GM23248 (cell line): ENCODE data around the gene NEUROD1. TPM values are rescaled to one million over a fixed set of nuclear protein-coding genes. Genes with fewer than 3 reads are reported as not detected.

Experiments used
- DNase-seq: peaks from one replicate; pipeline ENCODE4 v3.0.0-alpha.2; 2015
- H2AFZ ChIP-seq: fragments of 200-600 bp; sonication (generic); 2 replicates; pipeline ENCODE4 v1.6.1; 2016; ENCODE audit warnings: antibody characterized with exemption
- H3F3A ChIP-seq: fragments of 200-600 bp; sonication (generic); 2 replicates; pipeline ENCODE4 v1.6.1; 2016; ENCODE audit warnings: mild to moderate bottlenecking, antibody characterized with exemption, mixed run types; ENCODE audit not compliant: insufficient read depth
- H3K27ac ChIP-seq: fragments of 200-600 bp; sonication (generic); 2 replicates; pipeline ENCODE4 v1.5.1; 2016; ENCODE audit warnings: mild to moderate bottlenecking
- H3K27me3 ChIP-seq: fragments of 200-600 bp; sonication (generic); replicated peaks from 2 replicates; pipeline ENCODE4 v1.6.1; 2016; ENCODE audit warnings: mild to moderate bottlenecking; ENCODE audit not compliant: insufficient read depth
- H3K36me3 ChIP-seq: fragments of 200-600 bp; sonication (generic); 2 replicates; pipeline ENCODE4 v1.6.1; 2016; ENCODE audit warnings: low read depth, mild to moderate bottlenecking
- H3K4me1 ChIP-seq: fragments of 200-600 bp; sonication (generic); 2 replicates; pipeline ENCODE4 v1.6.1; 2016; ENCODE audit warnings: mild to moderate bottlenecking; ENCODE audit not compliant: insufficient read depth
- H3K4me2 ChIP-seq: fragments of 200-600 bp; sonication (generic); one replicate; pipeline ENCODE4 v1.6.1; 2016; ENCODE audit warnings: mild to moderate bottlenecking; ENCODE audit not compliant: unreplicated experiment
- H3K4me3 ChIP-seq: fragments of 200-600 bp; sonication (generic); 2 replicates; pipeline ENCODE4 v1.5.1; 2016; ENCODE audit warnings: mild to moderate bottlenecking
- H3K79me2 ChIP-seq: fragments of 200-600 bp; sonication (generic); 2 replicates; pipeline ENCODE4 v1.6.1; 2016; ENCODE audit warnings: mild to moderate bottlenecking; ENCODE audit not compliant: insufficient read depth
- H3K9ac ChIP-seq: fragments of 200-600 bp; sonication (generic); 2 replicates; pipeline ENCODE4 v1.6.1; 2016; ENCODE audit warnings: mild to moderate bottlenecking
- H3K9me2 ChIP-seq: fragments of 200-600 bp; sonication (generic); 2 replicates; pipeline ENCODE4 v1.6.1; 2016; ENCODE audit warnings: mixed run types, mild to moderate bottlenecking, moderate library complexity; ENCODE audit not compliant: insufficient read depth
- H3K9me3 ChIP-seq: fragments of 200-600 bp; sonication (generic); one replicate; pipeline ENCODE4 v1.6.1; 2017; ENCODE audit warnings: low read depth
- H4K20me1 ChIP-seq: fragments of 200-600 bp; sonication (generic); 2 replicates; pipeline ENCODE4 v1.6.0; 2016; ENCODE audit not compliant: insufficient read depth
- EZH2 ChIP-seq: fragments of 200-600 bp; sonication (generic); IDR thresholded peaks from 2 replicates; pipeline ENCODE4 v1.6.1; 2018; ENCODE audit warnings: antibody characterized with exemption, mild to moderate bottlenecking; ENCODE audit not compliant: insufficient read depth, poor library complexity, severe bottlenecking
- EZH2phosphoT487 ChIP-seq: fragments of 200-600 bp; sonication (generic); IDR thresholded peaks from 2 replicates; pipeline ENCODE4 v1.6.1; 2018; ENCODE audit warnings: antibody characterized with exemption, moderate library complexity, mild to moderate bottlenecking, low read depth; ENCODE audit not compliant: insufficient read depth
- WGBS, 2 experiments: methylation state at CpG; one replicate each; pipeline ENCODE4 v1.1.6; 2015 to 2017; ENCODE audit warnings: low lambda C conversion rate in 2 of 2, low coverage in 1 of 2; ENCODE audit errors: missing lambda C conversion rate in 2 of 2; 5-methylcytosine and 5-hydroxymethylcytosine counted together
- in situ Hi-C: fragments of 300-500 bp; cut with MboI; formaldehyde crosslinking; loops from 2 replicates; pipeline ENCODE4 v1.15.0; 2020
- polyA plus RNA-seq: library from polyadenylated mRNA; unstranded; fragments of >200 nt; fragmentation: Nextera tagmentation; extraction: Ambion mirVana; gene quantifications from 2 replicates; pipeline ENCODE4 v1.2.1, GENCODE V29; 2016
- total RNA-seq: library from RNA; depleted of rRNA; stranded (reverse); fragments of >200 nt; shearing (Covaris generic); gene quantifications from 2 replicates; pipeline ENCODE4 v1.2.3, GENCODE V29; 2014; rRNA removed

NEUROD1 gene
- total and polyA plus RNA-seq, 2 experiments from 2014 or later: not detected

- Histone ChIP-seq H3K9ac (no peak overlapping the region), H3K9me2 (no peaks in the 10 kb centered on the region; the same call in 1 of the 2 replicates), H2AFZ (no peak overlapping the region), H3K4me2 (no peak overlapping the region), H3F3A (no peaks in the 10 kb centered on the region), H3K36me3 (no peaks in the 10 kb centered on the region), H3K9me3 (no peaks in the 10 kb centered on the region), H3K4me1 (no peaks in the 10 kb centered on the region), H3K79me2 (no peaks in the 10 kb centered on the region), H3K27ac (no peak overlapping the region), H4K20me1 (no peaks in the 10 kb centered on the region), H3K27me3 (peaks cover 30% of the 10 kb centered on the region), H3K4me3 (no peak overlapping the region)
- WGBS, 2 experiments: 56 to 62% methylated on average over 3 of the region's 3 CpGs
- in situ Hi-C loops: no loop called here
- no peak for TF ChIP-seq EZH2phosphoT487
- TF ChIP-seq EZH2: no peak
- peak; percentile 15 for DNase-seq
These were observed 52.8 kb downstream of the NEUROD1 start for GRCh38 chr2:181627545-181627944.

GRCh38 chr2:181626671-181627070 is 53.6 kb downstream of the NEUROD1 start:
- peaks cover 36% of the 10 kb centered on the region for H3K27me3 ChIP-seq
- H3K4me3 ChIP-seq: no peak overlapping the region
- no peak overlapping the region for H2AFZ ChIP-seq
- H3K36me3 ChIP-seq: no peaks in the 10 kb centered on the region
- in situ Hi-C loops: no loop called here
- no peak for DNase-seq
- TF ChIP-seq EZH2 (no peak), EZH2phosphoT487 (no peak)
- no peaks in the 10 kb centered on the region; the same call in 1 of the 2 replicates for H3K9me2 ChIP-seq
- no peak overlapping the region for H3K4me2 ChIP-seq
- no peaks in the 10 kb centered on the region for H3K9me3 ChIP-seq
- H3K4me1 ChIP-seq: no peaks in the 10 kb centered on the region
- no peaks in the 10 kb centered on the region for H3K79me2 ChIP-seq
- no peak overlapping the region for H3K9ac ChIP-seq
- H4K20me1 ChIP-seq: no peaks in the 10 kb centered on the region
- no peaks in the 10 kb centered on the region for H3F3A ChIP-seq
- H3K27ac ChIP-seq: no peak overlapping the region

Other genes with a start within 250 kb of the NEUROD1 start
- gene ITGA4, start 223.1 kb downstream of the NEUROD1 start, total RNA-seq: 33.3 and 40.0 TPM in 2 replicates
- 25.9 and 26.3 TPM in 2 replicates for gene ITGA4, start 223.1 kb downstream of the NEUROD1 start, polyA plus RNA-seq
- not detected in 2 replicates for gene CERKL, start 23.4 kb downstream of the NEUROD1 start, total RNA-seq
- 4.6 and 5.2 TPM in 2 replicates for gene CERKL, start 23.4 kb downstream of the NEUROD1 start, polyA plus RNA-seq
- 52.7 and 95.4 TPM in 2 replicates for gene ITPRID2, start 211.2 kb upstream of the NEUROD1 start, total RNA-seq
- gene ITPRID2, start 211.2 kb upstream of the NEUROD1 start, polyA plus RNA-seq: 26.4 and 27.8 TPM in 2 replicates